ENCODE data around the gene SRCIN1. TPM values are rescaled to one million over a fixed set of nuclear protein-coding genes. Genes with fewer than 3 reads are reported as not detected.

SRCIN1 gene
- total RNA-seq, 4 donors from 2014 or later: 11.0 to 36.5 (median 17.4) TPM

- TF ChIP-seq EP300 (IDR thresholded peaks at IDR 0.05) (no peak), CTCF (IDR thresholded peaks at IDR 0.05) (no peak), POLR2AphosphoS5 (IDR thresholded peaks at IDR 0.05) (no peak), POLR2A (IDR thresholded peaks at IDR 0.05) (no peak)
- H3K27ac ChIP-seq: no peak overlapping the region
- WGBS: 69% methylated on average over 1 of the region's 1 CpG
- H3K36me3 ChIP-seq: no peaks in the 10 kb centered on the region
- H3K4me1 ChIP-seq: peaks cover 9% of the 10 kb centered on the region
- H3K9me3 ChIP-seq: no peaks in the 10 kb centered on the region
- no peak overlapping the region for H3K4me3 ChIP-seq
- DNase-seq (ENCODE audit: low spot score in 2 of 2): no peak
- H3K27me3 ChIP-seq: peaks cover 49% of the 10 kb centered on the region
Observed at GRCh38 chr17:38597375-38597774, 8.4 kb downstream of the SRCIN1 start.

GRCh38 chr17:38596651-38597050, 9.1 kb downstream of the SRCIN1 start:
- Histone ChIP-seq H3K27me3 (peaks cover 52% of the 10 kb centered on the region), H3K27ac (no peak overlapping the region), H3K9me3 (no peaks in the 10 kb centered on the region), H3K4me1 (peaks cover 7% of the 10 kb centered on the region), H3K36me3 (no peaks in the 10 kb centered on the region), H3K4me3 (no peak overlapping the region)
- WGBS: 70% methylated on average over 1 of the region's 2 CpGs
- no peak for DNase-seq (ENCODE audit: low spot score in 2 of 2)
- TF ChIP-seq EP300 (IDR thresholded peaks at IDR 0.05) (no peak), POLR2A (IDR thresholded peaks at IDR 0.05) (no peak)

GRCh38 chr17:38595892-38596291, 9.9 kb downstream of the SRCIN1 start:
- Histone ChIP-seq H3K27ac (no peak overlapping the region), H3K4me1 (peaks cover 13% of the 10 kb centered on the region), H3K4me3 (no peak overlapping the region), H3K36me3 (no peaks in the 10 kb centered on the region), H3K9me3 (no peaks in the 10 kb centered on the region), H3K27me3 (peaks cover 52% of the 10 kb centered on the region)
- DNase-seq (ENCODE audit: low spot score in 2 of 2): no peak
- 58% methylated on average over 7 of the region's 9 CpGs for WGBS
- no peak for TF ChIP-seq CTCF (IDR thresholded peaks at IDR 0.05)

- Histone ChIP-seq H3K36me3 (no peaks in the 10 kb centered on the region), H3K27ac (no peak overlapping the region), H3K9me3 (no peaks in the 10 kb centered on the region), H3K4me1 (peaks cover 13% of the 10 kb centered on the region), H3K4me3 (no peak overlapping the region), H3K27me3 (peaks cover 56% of the 10 kb centered on the region)
- TF ChIP-seq POLR2A (IDR thresholded peaks at IDR 0.05) (no peak), EP300 (IDR thresholded peaks at IDR 0.05) (no peak), CTCF (IDR thresholded peaks at IDR 0.05) (no peak), POLR2AphosphoS5 (IDR thresholded peaks at IDR 0.05) (no peak)
- DNase-seq (ENCODE audit: low spot score in 2 of 2): no peak
- WGBS: 73% methylated on average over 13 of the region's 13 CpGs
Observed at GRCh38 chr17:38594152-38594551, 11.6 kb downstream of the SRCIN1 start.

GRCh38 chr17:38592487-38592886, 13.3 kb downstream of the SRCIN1 start:
- no peak for DNase-seq (ENCODE audit: low spot score in 2 of 2)
- peaks cover 52% of the 10 kb centered on the region for H3K27me3 ChIP-seq
- TF ChIP-seq CTCF (IDR thresholded peaks at IDR 0.05) (no peak), POLR2A (IDR thresholded peaks at IDR 0.05) (no peak), EP300 (IDR thresholded peaks at IDR 0.05) (no peak), POLR2AphosphoS5 (IDR thresholded peaks at IDR 0.05) (no peak)
- H3K4me1 ChIP-seq: peaks cover 15% of the 10 kb centered on the region
- no peak overlapping the region for H3K4me3 ChIP-seq
- no peaks in the 10 kb centered on the region for H3K36me3 ChIP-seq
- no peak overlapping the region for H3K27ac ChIP-seq
- H3K9me3 ChIP-seq: no peaks in the 10 kb centered on the region

- no peak for DNase-seq (ENCODE audit: low spot score in 2 of 2)
- H3K27ac ChIP-seq: no peak overlapping the region
- H3K4me1 ChIP-seq: peaks cover 15% of the 10 kb centered on the region
- peaks cover 57% of the 10 kb centered on the region for H3K27me3 ChIP-seq
- H3K36me3 ChIP-seq: no peaks in the 10 kb centered on the region
- no peaks in the 10 kb centered on the region for H3K9me3 ChIP-seq
- WGBS: 51% methylated on average over 3 of the region's 5 CpGs
- no peak overlapping the region for H3K4me3 ChIP-seq
- TF ChIP-seq POLR2A (IDR thresholded peaks at IDR 0.05): no peak
- TF ChIP-seq EP300 (IDR thresholded peaks at IDR 0.05): no peak
- TF ChIP-seq CTCF (IDR thresholded peaks at IDR 0.05): no peak
- no peak for TF ChIP-seq POLR2AphosphoS5 (IDR thresholded peaks at IDR 0.05)
Observed at GRCh38 chr17:38591759-38592241, 14.0 kb downstream of the SRCIN1 start.
